K562 (cell line): ENCODE results near the gene MARCHF5. TPM values are rescaled to one million over a fixed set of nuclear protein-coding genes. Genes with fewer than 3 reads are reported as not detected.
A peak's percentile ranks its signal among the peaks of the same experiment; 100 is the strongest.

Experiments
- BCL6 ChIP-seq: fragments of 250-450 bp; sonication (Bioruptor Pico); IDR thresholded peaks from 2 replicates; pipeline ENCODE4 v1.4.0; 2020
- BMI1 ChIP-seq: fragments of 150-350 bp; IDR thresholded peaks from 2 replicates; pipeline ENCODE4 v1.6.1; 2014; ENCODE audit warnings: low read length
- CBX3 ChIP-seq, 2 experiments: IDR thresholded peaks; 1 replicate in 1 of 2; 2 replicates in 1 of 2; pipeline ENCODE4 v1.6.1; 2012; ENCODE audit warnings: inconsistent platforms in 2 of 2, low read length in 2 of 2, borderline replicate concordance in 1 of 2, control low read depth in 1 of 2
- CHCHD3 ChIP-seq: fragments of 250-450 bp; sonication (Bioruptor Pico); IDR thresholded peaks from 2 replicates; pipeline ENCODE4 v2.1.2; 2022; ENCODE audit warnings: mild to moderate bottlenecking
- DPF2 ChIP-seq: fragments of 450-650 bp; IDR thresholded peaks from 2 replicates; pipeline ENCODE4 v1.6.1; 2016
- EWSR1 ChIP-seq: fragments of 450-650 bp; IDR thresholded peaks from 2 replicates; pipeline ENCODE4 v1.6.1; 2018; ENCODE audit warnings: borderline replicate concordance, mild to moderate bottlenecking, low read depth, moderate library complexity; ENCODE audit not compliant: partially characterized antibody
- EZH2 ChIP-seq: IDR thresholded peaks from 2 replicates; pipeline ENCODE4 v1.6.1; 2012; ENCODE audit warnings: low read depth, mild to moderate bottlenecking, inconsistent platforms, low read length, borderline replicate concordance
- HNRNPLL ChIP-seq: fragments of 200-400 bp; formaldehyde crosslinking; IDR thresholded peaks from 2 replicates; pipeline ENCODE4 v1.6.1; 2017; ENCODE audit warnings: low read length, low read depth, mild to moderate bottlenecking; ENCODE audit not compliant: poor library complexity, severe bottlenecking
- ILK ChIP-seq: fragments of 450-650 bp; IDR thresholded peaks from 2 replicates; pipeline ENCODE4 v1.6.1; 2016; ENCODE audit warnings: missing genetic modification characterization, low read depth, mild to moderate bottlenecking, missing compliant biosample characterization, moderate library complexity, borderline replicate concordance
- JUNB ChIP-seq: fragments of 450-650 bp; formaldehyde crosslinking; conservative IDR thresholded peaks from 2 replicates; pipeline ENCODE4 v1.4.0; 2020; ENCODE audit warnings: mild to moderate bottlenecking
- MBD2 ChIP-seq: sonication (generic); IDR thresholded peaks from 2 replicates; pipeline ENCODE4 v1.6.1; 2016; ENCODE audit warnings: low read depth, borderline replicate concordance
- NFXL1 ChIP-seq: fragments of 450-650 bp; formaldehyde crosslinking; IDR thresholded peaks from 2 replicates; pipeline ENCODE4 v1.4.0; 2021; ENCODE audit warnings: mild to moderate bottlenecking
- POLR2AphosphoS5 ChIP-seq: IDR thresholded peaks from 2 replicates; pipeline ENCODE4 v1.6.1; 2011; ENCODE audit warnings: mild to moderate bottlenecking, low read depth, low read length, moderate library complexity; ENCODE audit not compliant: control insufficient read depth, insufficient read depth
- SMARCA5 ChIP-seq: fragments of 450-650 bp; IDR thresholded peaks from 2 replicates; pipeline ENCODE4 v1.6.1; 2016
- TAF15 ChIP-seq: fragments of 200-400 bp; formaldehyde crosslinking; IDR thresholded peaks from 2 replicates; pipeline ENCODE4 v1.6.1; 2017; ENCODE audit warnings: mild to moderate bottlenecking, low read depth, low read length, moderate library complexity
- U2AF1 ChIP-seq: fragments of 200-400 bp; formaldehyde crosslinking; optimal IDR thresholded peaks from 2 replicates; pipeline ENCODE3; 2017; ENCODE audit warnings: mild to moderate bottlenecking, low read depth, low read length, moderate library complexity
- ZBED1 ChIP-seq: IDR thresholded peaks from 2 replicates; pipeline ENCODE4 v1.6.1; 2014
- ZFP30 ChIP-seq: fragments of 250-450 bp; sonication (Bioruptor Pico); IDR thresholded peaks from 2 replicates; pipeline ENCODE4 v1.8.0; 2022; ENCODE audit warnings: moderate library complexity, mild to moderate bottlenecking, inconsistent platforms, borderline replicate concordance
- ZFP36 ChIP-seq: fragments of 150-350 bp; IDR thresholded peaks from 2 replicates; pipeline ENCODE4 v1.6.1; 2018; ENCODE audit warnings: low read length, low read depth; ENCODE audit not compliant: partially characterized antibody
- ZNF140 ChIP-seq: fragments of 250-450 bp; sonication (Bioruptor Pico); IDR thresholded peaks from 2 replicates; pipeline ENCODE4 v1.8.0; 2021; ENCODE audit warnings: moderate library complexity, mild to moderate bottlenecking, inconsistent platforms
- ZNF212 ChIP-seq: fragments of 450-650 bp; formaldehyde crosslinking; IDR thresholded peaks from 2 replicates; pipeline ENCODE4 v1.4.0; 2020; ENCODE audit warnings: mild to moderate bottlenecking
- ZNF384 ChIP-seq: IDR thresholded peaks from 2 replicates; pipeline ENCODE4 v1.6.1; 2012; ENCODE audit warnings: low read depth, low read length, improper control_type of control experiment
- ZNF551 ChIP-seq: fragments of 250-450 bp; sonication (Bioruptor Pico); IDR thresholded peaks from 2 replicates; pipeline ENCODE4 v1.5.0; 2021; ENCODE audit warnings: mild to moderate bottlenecking, moderate library complexity
- ZNF644 ChIP-seq: fragments of 200-800 bp; sonication (Bioruptor generic); IDR thresholded peaks from 2 replicates; pipeline ENCODE4 v1.6.1; 2016; ENCODE audit warnings: low read depth, missing genetic modification characterization, missing compliant biosample characterization
- ZSCAN32 ChIP-seq: fragments of 450-650 bp; formaldehyde crosslinking; IDR thresholded peaks from 2 replicates; pipeline ENCODE4 v1.4.0; 2020; ENCODE audit warnings: mild to moderate bottlenecking, moderate library complexity
- polyA plus RNA-seq, 8 experiments: library from polyadenylated mRNA; depleted of rRNA in 4 of 8; stranded (reverse) in 5 of 8; unstranded in 3 of 8; fragments of >200 nt; fragmentation: Nextera tagmentation in 2 of 8; fragmentation: Illumina TruSeq in 1 of 8; extraction: Ambion mirVana in 2 of 8; extraction: Trizol in 1 of 8; gene quantifications; 2 replicates each; pipeline versions ENCODE4 v1.2.1 to v1.2.3, GENCODE V29; 2011 to 2014; ENCODE audit warnings: inconsistent platforms in 1 of 8, missing spikeins in 1 of 8
- total RNA-seq, 7 experiments: library from RNA; depleted of rRNA in 6 of 7; stranded (reverse); fragments of >200 nt in 6 of 7; fragmentation: Illumina TruSeq in 2 of 7; extraction: Trizol in 2 of 7; gene quantifications; 2 replicates each; pipeline versions ENCODE4 v1.2.1 to v1.2.3, GENCODE V29; 2011 to 2021; ENCODE audit warnings: low replicate concordance in 1 of 7
- TF ChIP-seq, protein P1 (sequence below), 2 experiments: IDR thresholded peaks; 2 replicates each; pipeline ENCODE4 v1.6.1; 2012; ENCODE audit warnings: improper control_type of control experiment in 2 of 2, low read depth in 2 of 2, low read length in 2 of 2, borderline replicate concordance in 1 of 2
- TF ChIP-seq, protein P2 (sequence below): fragments of 250-450 bp; sonication (Bioruptor Pico); IDR thresholded peaks from 2 replicates; pipeline ENCODE4 v1.8.0; 2021; ENCODE audit warnings: moderate library complexity, mild to moderate bottlenecking, inconsistent platforms

MARCHF5 gene
- total and polyA plus RNA-seq, 9 of the 15 experiments (the other 6 are each of a cell fraction or from before 2014, with no cell fraction given) = 3.4 to 27.2 (median 11.5) TPM

DNA sequence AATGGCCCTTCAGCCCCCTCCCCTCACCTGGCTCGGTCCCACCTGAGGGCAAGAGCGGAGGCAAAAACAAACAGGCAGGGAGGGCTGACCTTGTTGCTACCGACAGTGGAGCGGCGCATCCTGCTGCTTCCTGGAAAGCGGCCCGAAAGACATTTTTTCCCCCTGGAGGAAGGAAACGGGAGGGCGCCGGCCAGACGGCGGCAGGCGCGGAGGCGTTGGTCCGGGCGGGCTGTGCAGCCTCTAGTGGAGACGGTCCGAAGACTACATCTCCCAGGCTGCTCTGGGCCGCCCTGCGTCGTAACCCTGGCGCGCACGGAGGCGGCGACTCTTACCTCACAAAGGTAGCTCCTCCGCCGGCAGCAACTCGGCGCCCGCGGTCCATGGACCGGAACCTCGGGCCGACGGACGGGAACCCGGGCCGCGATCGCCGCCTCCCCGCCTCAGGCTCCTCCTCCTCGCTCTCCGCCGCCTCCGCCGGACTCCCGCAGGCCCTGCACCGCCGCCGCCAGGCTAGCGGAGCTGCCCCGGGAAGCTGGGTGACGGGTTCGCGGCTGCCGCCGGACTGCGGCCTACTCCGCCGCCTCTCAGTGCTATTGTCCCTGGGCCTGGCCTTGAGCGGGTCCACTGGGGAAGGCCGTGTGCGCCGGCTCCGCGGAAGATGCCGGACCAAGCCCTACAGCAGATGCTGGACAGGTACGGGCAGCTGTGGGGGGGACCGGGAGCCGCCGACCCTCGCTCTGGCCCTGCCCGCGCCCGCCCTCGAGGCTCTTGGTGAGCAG is at the start of gene MARCHF5, which contains the start of gene CPEB3 (continued):
- no peak for TF ChIP-seq ZNF644 (tag)
- no peak for TF ChIP-seq EZH2
- peak; percentile 32 for TF ChIP-seq HNRNPLL
- TF ChIP-seq ILK = no peak
- TF ChIP-seq NFXL1 (CRISPR knock-in tag) = no peak
- no peak for TF ChIP-seq CHCHD3 (CRISPR knock-in tag)
- TF ChIP-seq ZSCAN32 (CRISPR knock-in tag) = no peak
- TF ChIP-seq, protein P1, sequence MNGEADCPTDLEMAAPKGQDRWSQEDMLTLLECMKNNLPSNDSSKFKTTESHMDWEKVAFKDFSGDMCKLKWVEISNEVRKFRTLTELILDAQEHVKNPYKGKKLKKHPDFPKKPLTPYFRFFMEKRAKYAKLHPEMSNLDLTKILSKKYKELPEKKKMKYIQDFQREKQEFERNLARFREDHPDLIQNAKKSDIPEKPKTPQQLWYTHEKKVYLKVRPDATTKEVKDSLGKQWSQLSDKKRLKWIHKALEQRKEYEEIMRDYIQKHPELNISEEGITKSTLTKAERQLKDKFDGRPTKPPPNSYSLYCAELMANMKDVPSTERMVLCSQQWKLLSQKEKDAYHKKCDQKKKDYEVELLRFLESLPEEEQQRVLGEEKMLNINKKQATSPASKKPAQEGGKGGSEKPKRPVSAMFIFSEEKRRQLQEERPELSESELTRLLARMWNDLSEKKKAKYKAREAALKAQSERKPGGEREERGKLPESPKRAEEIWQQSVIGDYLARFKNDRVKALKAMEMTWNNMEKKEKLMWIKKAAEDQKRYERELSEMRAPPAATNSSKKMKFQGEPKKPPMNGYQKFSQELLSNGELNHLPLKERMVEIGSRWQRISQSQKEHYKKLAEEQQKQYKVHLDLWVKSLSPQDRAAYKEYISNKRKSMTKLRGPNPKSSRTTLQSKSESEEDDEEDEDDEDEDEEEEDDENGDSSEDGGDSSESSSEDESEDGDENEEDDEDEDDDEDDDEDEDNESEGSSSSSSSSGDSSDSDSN (IDR thresholded peaks at IDR 0.05; ENCODE audit: borderline replicate concordance in 1 of 2, low read depth in 2 of 2, low read length in 2 of 2) = peak; percentile 59 to 78; a peak in 2 of 4 replicates
- TF ChIP-seq TAF15 = no peak
- TF ChIP-seq ZBED1 = no peak
- TF ChIP-seq BMI1 = no peak
- TF ChIP-seq BCL6 (CRISPR knock-in tag) = no peak
- peak; percentile 69 for TF ChIP-seq U2AF1
- no peak for TF ChIP-seq ZFP30 (CRISPR knock-in tag)
- TF ChIP-seq SMARCA5 = no peak
- TF ChIP-seq ZNF212 (CRISPR knock-in tag) = no peak
- TF ChIP-seq ZNF551 = no peak
- peak; percentile 45; the same call in 1 of the 2 replicates for TF ChIP-seq POLR2AphosphoS5
- TF ChIP-seq ZNF384 = no peak
- no peak; a peak in 1 of 3 replicates for TF ChIP-seq CBX3 (IDR thresholded peaks at IDR 0.05; ENCODE audit: borderline replicate concordance in 1 of 2, low read length in 2 of 2)
- TF ChIP-seq, protein P2, sequence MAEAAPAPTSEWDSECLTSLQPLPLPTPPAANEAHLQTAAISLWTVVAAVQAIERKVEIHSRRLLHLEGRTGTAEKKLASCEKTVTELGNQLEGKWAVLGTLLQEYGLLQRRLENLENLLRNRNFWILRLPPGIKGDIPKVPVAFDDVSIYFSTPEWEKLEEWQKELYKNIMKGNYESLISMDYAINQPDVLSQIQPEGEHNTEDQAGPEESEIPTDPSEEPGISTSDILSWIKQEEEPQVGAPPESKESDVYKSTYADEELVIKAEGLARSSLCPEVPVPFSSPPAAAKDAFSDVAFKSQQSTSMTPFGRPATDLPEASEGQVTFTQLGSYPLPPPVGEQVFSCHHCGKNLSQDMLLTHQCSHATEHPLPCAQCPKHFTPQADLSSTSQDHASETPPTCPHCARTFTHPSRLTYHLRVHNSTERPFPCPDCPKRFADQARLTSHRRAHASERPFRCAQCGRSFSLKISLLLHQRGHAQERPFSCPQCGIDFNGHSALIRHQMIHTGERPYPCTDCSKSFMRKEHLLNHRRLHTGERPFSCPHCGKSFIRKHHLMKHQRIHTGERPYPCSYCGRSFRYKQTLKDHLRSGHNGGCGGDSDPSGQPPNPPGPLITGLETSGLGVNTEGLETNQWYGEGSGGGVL (CRISPR knock-in tag) = no peak
- no peak for TF ChIP-seq EWSR1
- no peak for TF ChIP-seq ZNF140 (CRISPR knock-in tag)
- TF ChIP-seq JUNB (CRISPR knock-in tag) = no peak
- TF ChIP-seq ZFP36 = peak; percentile 7
- peak; percentile 66; the same call in 1 of the 2 replicates for TF ChIP-seq MBD2
- TF ChIP-seq DPF2 = no peak
